SJSA1 (cell line): ENCODE results near the gene CALN1. TPM values are rescaled to one million over a fixed set of nuclear protein-coding genes. Genes with fewer than 3 reads are reported as not detected.

Experiments
- DNase-seq, 2 experiments: peaks; one replicate each; pipeline ENCODE4 v3.0.0-alpha.2; 2015 to 2020; ENCODE audit warnings: low spot score in 2 of 2, low read depth in 1 of 2
- H3K27ac ChIP-seq: fragments of 250-450 bp; sonication (Bioruptor Pico); 2 replicates; pipeline ENCODE4 v1.5.1; 2020; ENCODE audit warnings: mild to moderate bottlenecking, moderate library complexity
- H3K27me3 ChIP-seq: fragments of 250-450 bp; sonication (Bioruptor Pico); replicated peaks from 2 replicates; pipeline ENCODE4 v1.5.1; 2020; ENCODE audit warnings: mild to moderate bottlenecking, moderate library complexity
- H3K36me3 ChIP-seq: fragments of 250-450 bp; sonication (Bioruptor Pico); 2 replicates; pipeline ENCODE4 v1.5.1; 2020; ENCODE audit warnings: mild to moderate bottlenecking
- H3K4me1 ChIP-seq: fragments of 250-450 bp; sonication (Bioruptor Pico); replicated peaks from 2 replicates; pipeline ENCODE4 v1.6.1; 2021; ENCODE audit warnings: mild to moderate bottlenecking
- H3K4me3 ChIP-seq: fragments of 250-450 bp; sonication (Bioruptor Pico); 2 replicates; pipeline ENCODE4 v1.5.1; 2020; ENCODE audit warnings: mild to moderate bottlenecking
- H3K9me3 ChIP-seq: fragments of 250-450 bp; sonication (Bioruptor Pico); replicated peaks from 2 replicates; pipeline ENCODE4 v1.5.1; 2020; ENCODE audit warnings: mild to moderate bottlenecking
- total RNA-seq: library from RNA; depleted of rRNA; stranded (reverse); fragments of >200 nt; shearing (Covaris generic); gene quantifications from 2 replicates; pipeline ENCODE4 v1.2.3, GENCODE V29; 2014

CALN1 gene
- total RNA-seq, 1 experiment from 2014 or later: not detected

GRCh38 chr7:71991586-71991985, 420.6 kb downstream of the CALN1 start:
- H3K9me3 ChIP-seq: peaks cover 6% of the 10 kb centered on the region; the same call in 1 of the 2 replicates
- no peaks in the 10 kb centered on the region for H3K36me3 ChIP-seq
- no peaks in the 10 kb centered on the region for H3K27me3 ChIP-seq
- no peak overlapping the region for H3K27ac ChIP-seq
- H3K4me1 ChIP-seq: no peaks in the 10 kb centered on the region
- no peak overlapping the region for H3K4me3 ChIP-seq
- no peak for DNase-seq

- Histone ChIP-seq H3K27ac (no peak overlapping the region), H3K4me1 (no peaks in the 10 kb centered on the region), H3K27me3 (no peaks in the 10 kb centered on the region), H3K36me3 (no peaks in the 10 kb centered on the region), H3K9me3 (peaks cover 6% of the 10 kb centered on the region; the same call in 1 of the 2 replicates), H3K4me3 (no peak overlapping the region)
- no peak for DNase-seq
These were observed 422.0 kb downstream of the CALN1 start for GRCh38 chr7:71990138-71990462.

- Histone ChIP-seq H3K9me3 (peaks cover 6% of the 10 kb centered on the region; the same call in 1 of the 2 replicates), H3K36me3 (no peaks in the 10 kb centered on the region), H3K27me3 (no peaks in the 10 kb centered on the region), H3K4me1 (no peaks in the 10 kb centered on the region), H3K27ac (no peak overlapping the region), H3K4me3 (no peak overlapping the region)
- DNase-seq: no peak
These were observed 423.9 kb downstream of the CALN1 start for GRCh38 chr7:71988201-71988600.

GRCh38 chr7:71987200-71987767, 424.9 kb downstream of the CALN1 start:
- no peak overlapping the region for H3K4me3 ChIP-seq
- no peaks in the 10 kb centered on the region for H3K4me1 ChIP-seq
- no peaks in the 10 kb centered on the region for H3K27me3 ChIP-seq
- no peak for DNase-seq
- H3K9me3 ChIP-seq: peaks cover 6% of the 10 kb centered on the region; the same call in 1 of the 2 replicates
- H3K27ac ChIP-seq: no peak overlapping the region
- H3K36me3 ChIP-seq: no peaks in the 10 kb centered on the region

- H3K9me3 ChIP-seq: peaks cover 6% of the 10 kb centered on the region; the same call in 1 of the 2 replicates
- no peak overlapping the region for H3K27ac ChIP-seq
These were observed 427.8 kb downstream of the CALN1 start for GRCh38 chr7:71984348-71984747.

GRCh38 chr7:71982851-71983250, 429.3 kb downstream of the CALN1 start:
- Histone ChIP-seq H3K4me3 (no peak overlapping the region), H3K36me3 (no peaks in the 10 kb centered on the region), H3K27me3 (no peaks in the 10 kb centered on the region), H3K27ac (no peak overlapping the region), H3K4me1 (no peaks in the 10 kb centered on the region), H3K9me3 (peaks cover under 1% of the 10 kb centered on the region; the same call in 1 of the 2 replicates)
- no peak for DNase-seq

More at GRCh38 chr7:71984348-71984747, 427.8 kb downstream of the CALN1 start:
- DNase-seq: no peak
- no peaks in the 10 kb centered on the region for H3K27me3 ChIP-seq
- H3K4me3 ChIP-seq: no peak overlapping the region
- H3K36me3 ChIP-seq: no peaks in the 10 kb centered on the region
- H3K4me1 ChIP-seq: no peaks in the 10 kb centered on the region

- H3K4me1 ChIP-seq: no peaks in the 10 kb centered on the region
- no peaks in the 10 kb centered on the region for H3K9me3 ChIP-seq
- no peak for DNase-seq
- no peaks in the 10 kb centered on the region for H3K27me3 ChIP-seq
- no peak overlapping the region for H3K27ac ChIP-seq
- no peaks in the 10 kb centered on the region for H3K36me3 ChIP-seq
- H3K4me3 ChIP-seq: no peak overlapping the region
These were observed 435.5 kb downstream of the CALN1 start for GRCh38 chr7:71976645-71977044.

- Histone ChIP-seq H3K4me3 (no peak overlapping the region), H3K9me3 (no peaks in the 10 kb centered on the region), H3K27ac (no peak overlapping the region), H3K4me1 (no peaks in the 10 kb centered on the region), H3K36me3 (no peaks in the 10 kb centered on the region), H3K27me3 (no peaks in the 10 kb centered on the region)
- DNase-seq: no peak
These were observed 437.5 kb downstream of the CALN1 start for GRCh38 chr7:71974611-71975010.

GRCh38 chr7:71972534-71972933, 439.6 kb downstream of the CALN1 start:
- Histone ChIP-seq H3K27ac (no peak overlapping the region), H3K4me3 (no peak overlapping the region), H3K9me3 (no peaks in the 10 kb centered on the region), H3K36me3 (no peaks in the 10 kb centered on the region), H3K4me1 (no peaks in the 10 kb centered on the region), H3K27me3 (no peaks in the 10 kb centered on the region)
- no peak for DNase-seq

- no peaks in the 10 kb centered on the region for H3K27me3 ChIP-seq
- H3K9me3 ChIP-seq: no peaks in the 10 kb centered on the region
- H3K4me1 ChIP-seq: no peaks in the 10 kb centered on the region
- H3K27ac ChIP-seq: no peak overlapping the region
- no peak overlapping the region for H3K4me3 ChIP-seq
- DNase-seq: no peak
- no peaks in the 10 kb centered on the region for H3K36me3 ChIP-seq
These were observed 441.4 kb downstream of the CALN1 start for GRCh38 chr7:71970725-71971124.

GRCh38 chr7:71962636-71963035, 449.5 kb downstream of the CALN1 start:
- Histone ChIP-seq H3K4me1 (no peaks in the 10 kb centered on the region), H3K36me3 (no peaks in the 10 kb centered on the region), H3K9me3 (peaks cover 5% of the 10 kb centered on the region; the same call in 1 of the 2 replicates), H3K27me3 (no peaks in the 10 kb centered on the region), H3K4me3 (no peak overlapping the region), H3K27ac (no peak overlapping the region)
- no peak for DNase-seq

- Histone ChIP-seq H3K9me3 (peaks cover 5% of the 10 kb centered on the region; the same call in 1 of the 2 replicates), H3K36me3 (no peaks in the 10 kb centered on the region), H3K27me3 (no peaks in the 10 kb centered on the region), H3K4me3 (no peak overlapping the region), H3K27ac (no peak overlapping the region), H3K4me1 (no peaks in the 10 kb centered on the region)
- no peak for DNase-seq
These were observed 450.9 kb downstream of the CALN1 start for GRCh38 chr7:71961283-71961682.

GRCh38 chr7:71942115-71942514, 470.0 kb downstream of the CALN1 start:
- no peaks in the 10 kb centered on the region; the same call in none of the 2 replicates for H3K9me3 ChIP-seq
- H3K4me3 ChIP-seq: no peak overlapping the region
- H3K27ac ChIP-seq: no peak overlapping the region
- no peaks in the 10 kb centered on the region for H3K27me3 ChIP-seq
- no peak for DNase-seq
- no peaks in the 10 kb centered on the region for H3K36me3 ChIP-seq
- no peaks in the 10 kb centered on the region for H3K4me1 ChIP-seq

- Histone ChIP-seq H3K4me3 (no peak overlapping the region), H3K36me3 (no peaks in the 10 kb centered on the region), H3K27ac (no peak overlapping the region; the same call in 1 of the 2 replicates), H3K27me3 (no peaks in the 10 kb centered on the region), H3K4me1 (no peaks in the 10 kb centered on the region), H3K9me3 (no peaks in the 10 kb centered on the region; the same call in none of the 2 replicates)
- peak in 1 of 2 experiments; percentile 24 for DNase-seq
These were observed 474.2 kb downstream of the CALN1 start for GRCh38 chr7:71937840-71938371.

- DNase-seq: no peak
- Histone ChIP-seq H3K4me1 (no peaks in the 10 kb centered on the region), H3K9me3 (peaks cover 2% of the 10 kb centered on the region), H3K4me3 (no peak overlapping the region), H3K36me3 (no peaks in the 10 kb centered on the region), H3K27ac (no peak overlapping the region), H3K27me3 (no peaks in the 10 kb centered on the region)
These were observed 476.5 kb downstream of the CALN1 start for GRCh38 chr7:71935674-71936073.
